K562 (cell line): ENCODE measurements around the gene FMN1. TPM values are rescaled to one million over a fixed set of nuclear protein-coding genes. Genes with fewer than 3 reads are reported as not detected.

Experiments
- ATAC-seq: fragments of 200-7000 bp; cut with Tn5 transposase; 3 replicates; pipeline ENCODE4 v1.9.1; 2020; ENCODE audit warnings: moderate library complexity
- BruUV-seq: library from RNA; stranded (reverse); fragments of 400-500 nt; replicated peaks from 2 replicates; lab custom pipeline; 2021; lab: Mats Ljungman, UMichigan
- CTCF ChIA-PET: fragments of 300-600 bp; formaldehyde crosslinking; extraction: SDS; loops from one replicate; lab custom pipeline; 2021; ENCODE audit warnings: low intra/inter-chr PET ratio; lab: Yijun Ruan, JAX
- POLR2A ChIA-PET: fragments of 300-600, 350-650 bp; sonication (Branson Sonifier 250); formaldehyde crosslinking; extraction: SDS; loops from one replicate; lab custom pipeline; 2021; ENCODE audit warnings: antibody characterized with exemption, inconsistent platforms; lab: Yijun Ruan, JAX
- DNase-seq, 4 experiments: peaks; one replicate each; pipeline versions ENCODE4 v3.0.0 to v3.0.0-alpha.2; 2011 to 2018; ENCODE audit warnings: low spot score in 3 of 4, mixed read lengths in 3 of 4; ENCODE audit errors: extremely low read depth in 1 of 4
- FAIRE-seq: peaks from 2 replicates; lab custom pipeline; 2011; peaks lifted over from hg19 to GRCh38; lab: Jason Lieb, UNC
- H2AFZ ChIP-seq: 2 replicates; pipeline ENCODE4 v1.6.0; 2011; ENCODE audit warnings: low read depth, low read length, control low read depth, inconsistent platforms
- H3K27ac ChIP-seq: fragments of 200-600 bp; 3 replicates; pipeline ENCODE4 v1.8.0; 2011; ENCODE audit warnings: low read depth, mild to moderate bottlenecking, control low read depth, inconsistent platforms, low read length, moderate library complexity, mixed read lengths; ENCODE audit errors: extremely low read depth
- H3K27me3 ChIP-seq, 2 experiments: fragments of 300-600 bp in 1 of 2; 2 replicates in 1 of 2; 3 replicates in 1 of 2; pipeline versions ENCODE4 v1.6.0 to v1.8.0; 2011; ENCODE audit warnings: inconsistent platforms in 2 of 2, low read length in 2 of 2, mild to moderate bottlenecking in 1 of 2, mixed read lengths in 1 of 2, moderate library complexity in 1 of 2; ENCODE audit not compliant: control insufficient read depth in 2 of 2, insufficient read depth in 2 of 2
- H3K36me3 ChIP-seq: fragments of 300-600 bp; 3 replicates; pipeline ENCODE4 v1.8.0; 2011; ENCODE audit warnings: mild to moderate bottlenecking, low read length, inconsistent platforms; ENCODE audit not compliant: control insufficient read depth, insufficient read depth
- H3K4me1 ChIP-seq, 2 experiments: fragments of 200-600 bp in 1 of 2; replicated peaks in 1 of 2; 2 replicates in 1 of 2; 3 replicates in 1 of 2; pipeline versions ENCODE4 v1.5.1 to v1.8.0; 2011; ENCODE audit warnings: inconsistent platforms in 2 of 2, low read length in 2 of 2, mild to moderate bottlenecking in 1 of 2, mixed read lengths in 1 of 2, moderate library complexity in 1 of 2; ENCODE audit not compliant: control insufficient read depth in 2 of 2, insufficient read depth in 2 of 2
- H3K4me2 ChIP-seq: 2 replicates; pipeline ENCODE4 v1.6.1; 2011; ENCODE audit warnings: low read length, control low read depth, inconsistent platforms, mixed read lengths; ENCODE audit not compliant: insufficient read depth
- H3K4me3 ChIP-seq: fragments of 200-600 bp; sonication (generic), shearing (Covaris generic); 2 replicates; pipeline ENCODE4 v1.5.1; 2016; ENCODE audit warnings: control low read depth, inconsistent platforms
- H3K79me2 ChIP-seq: fragments of 200-600 bp; 3 replicates; pipeline ENCODE4 v1.8.0; 2011; ENCODE audit warnings: low read length, inconsistent platforms; ENCODE audit not compliant: control insufficient read depth, insufficient read depth
- H3K9ac ChIP-seq, 2 experiments: 2 replicates each; pipeline versions ENCODE4 v1.6.0 to v1.6.1; 2011; ENCODE audit warnings: low read depth in 2 of 2, low read length in 2 of 2, control low read depth in 1 of 2, inconsistent platforms in 1 of 2, mild to moderate bottlenecking in 1 of 2, mixed read lengths in 1 of 2; ENCODE audit not compliant: insufficient read depth in 1 of 2
- H3K9me1 ChIP-seq: one replicate; pipeline ENCODE4 v1.6.0; 2011; ENCODE audit warnings: inconsistent platforms, mild to moderate bottlenecking, low read length, moderate library complexity; ENCODE audit not compliant: control insufficient read depth, insufficient read depth
- H3K9me3 ChIP-seq: replicated peaks from 2 replicates; pipeline ENCODE4 v1.5.1; 2011; ENCODE audit warnings: low read depth, low read length, inconsistent platforms; ENCODE audit not compliant: control insufficient read depth, insufficient read depth
- H4K20me1 ChIP-seq: replicated peaks from 2 replicates; pipeline ENCODE4 v1.6.1; 2011; ENCODE audit warnings: low read length, inconsistent platforms, mixed read lengths; ENCODE audit not compliant: control insufficient read depth, insufficient read depth
- ARID2 ChIP-seq: fragments of 450-650 bp; IDR thresholded peaks from 2 replicates; pipeline ENCODE4 v1.6.1; 2017; ENCODE audit warnings: antibody characterized with exemption, mild to moderate bottlenecking
- ASH1L ChIP-seq: fragments of 450-650 bp; IDR thresholded peaks from 2 replicates; pipeline ENCODE4 v1.6.1; 2018; ENCODE audit warnings: borderline replicate concordance, mild to moderate bottlenecking, low read depth; ENCODE audit not compliant: partially characterized antibody
- BMI1 ChIP-seq: fragments of 150-350 bp; IDR thresholded peaks from 2 replicates; pipeline ENCODE4 v1.6.1; 2014; ENCODE audit warnings: low read length
- DMBX1 ChIP-seq: fragments of 250-450 bp; sonication (Bioruptor Pico); IDR thresholded peaks from 2 replicates; pipeline ENCODE4 v1.8.0; 2022; ENCODE audit warnings: inconsistent platforms, mild to moderate bottlenecking, moderate library complexity, borderline replicate concordance
- FOXA1 ChIP-seq: fragments of 450-650 bp; IDR thresholded peaks from 2 replicates; pipeline ENCODE4 v1.6.1; 2016; ENCODE audit warnings: mild to moderate bottlenecking, borderline replicate concordance
- GABPA ChIP-seq: fragments of 200-800 bp; sonication (Bioruptor generic); conservative IDR thresholded peaks from 2 replicates; pipeline ENCODE4 v1.6.1; 2016; ENCODE audit warnings: low read depth, missing genetic modification characterization, missing compliant biosample characterization
- MIER1 ChIP-seq: fragments of 450-650 bp; IDR thresholded peaks from 2 replicates; pipeline ENCODE4 v1.6.1; 2016; ENCODE audit warnings: antibody characterized with exemption, mild to moderate bottlenecking, low read depth
- MYNN ChIP-seq, 2 experiments: sonication (generic); formaldehyde crosslinking in 1 of 2; IDR thresholded peaks; 2 replicates each; pipeline versions ENCODE4 v1.5.0 to v1.6.1; 2016 to 2020; ENCODE audit warnings: antibody characterized with exemption in 1 of 2, missing genetic modification reagents in 1 of 2
- NCOA1 ChIP-seq: fragments of 450-650 bp; IDR thresholded peaks from 2 replicates; pipeline ENCODE4 v1.6.1; 2016; ENCODE audit warnings: low read depth
- POLR2G ChIP-seq: fragments of 200-400 bp; formaldehyde crosslinking; IDR thresholded peaks from 2 replicates; pipeline ENCODE4 v1.6.1; 2017; ENCODE audit warnings: low read depth, mild to moderate bottlenecking, antibody characterized with exemption, low read length, moderate library complexity
- RHOXF2B ChIP-seq: fragments of 250-450 bp; sonication (Bioruptor Pico); conservative IDR thresholded peaks from 2 replicates; pipeline ENCODE4 v1.5.1; 2021
- U2AF1 ChIP-seq: fragments of 200-400 bp; formaldehyde crosslinking; optimal IDR thresholded peaks from 2 replicates; pipeline ENCODE3; 2017; ENCODE audit warnings: mild to moderate bottlenecking, low read depth, low read length, moderate library complexity
- ZNF445 ChIP-seq: fragments of 250-450 bp; sonication (Bioruptor Pico); IDR thresholded peaks from 2 replicates; pipeline ENCODE4 v1.4.0; 2020; ENCODE audit warnings: low read depth, mild to moderate bottlenecking, moderate library complexity
- ZNF586 ChIP-seq: fragments of 450-650 bp; formaldehyde crosslinking; conservative IDR thresholded peaks from 2 replicates; pipeline ENCODE4 v1.4.0; 2020; ENCODE audit warnings: mild to moderate bottlenecking, moderate library complexity
- WGBS: fragments of 100-300 bp; shearing (Covaris generic); methylation state at CpG from one replicate; pipeline ENCODE4 v1.1.6; 2016; ENCODE audit warnings: low coverage, mixed read lengths; ENCODE audit not compliant: insufficient coverage; ENCODE audit errors: missing lambda C conversion rate; 5-methylcytosine and 5-hydroxymethylcytosine counted together
- in situ Hi-C: fragments of 300-500 bp; cut with MboI; formaldehyde crosslinking; loops from 4 replicates; pipeline ENCODE4 v1.15.0; 2018; ENCODE audit warnings: inconsistent platforms, mixed read lengths
- intact Hi-C: fragments of 100-400 bp; cut with micrococcal nuclease; formaldehyde crosslinking; loops from 2 replicates; pipeline ENCODE4 v1.14.2; 2022
- polyA plus RNA-seq, 8 experiments: library from polyadenylated mRNA; depleted of rRNA in 4 of 8; stranded (reverse) in 5 of 8; unstranded in 3 of 8; fragments of >200 nt; fragmentation: Nextera tagmentation in 2 of 8; fragmentation: Illumina TruSeq in 1 of 8; extraction: Ambion mirVana in 2 of 8; extraction: Trizol in 1 of 8; gene quantifications; 2 replicates each; pipeline versions ENCODE4 v1.2.1 to v1.2.3, GENCODE V29; 2011 to 2014; ENCODE audit warnings: inconsistent platforms in 1 of 8, missing spikeins in 1 of 8
- total RNA-seq, 7 experiments: library from RNA; depleted of rRNA in 6 of 7; stranded (reverse); fragments of >200 nt in 6 of 7; fragmentation: Illumina TruSeq in 2 of 7; extraction: Trizol in 2 of 7; gene quantifications; 2 replicates each; pipeline versions ENCODE4 v1.2.1 to v1.2.3, GENCODE V29; 2011 to 2021; ENCODE audit warnings: low replicate concordance in 1 of 7

The FMN1 gene
- total and polyA plus RNA-seq, 9 of the 15 experiments (the other 6 are each of a cell fraction or from before 2014, with no cell fraction given) = 0.03 to 0.07 (median 0.04) TPM; not detected in 6

DNA sequence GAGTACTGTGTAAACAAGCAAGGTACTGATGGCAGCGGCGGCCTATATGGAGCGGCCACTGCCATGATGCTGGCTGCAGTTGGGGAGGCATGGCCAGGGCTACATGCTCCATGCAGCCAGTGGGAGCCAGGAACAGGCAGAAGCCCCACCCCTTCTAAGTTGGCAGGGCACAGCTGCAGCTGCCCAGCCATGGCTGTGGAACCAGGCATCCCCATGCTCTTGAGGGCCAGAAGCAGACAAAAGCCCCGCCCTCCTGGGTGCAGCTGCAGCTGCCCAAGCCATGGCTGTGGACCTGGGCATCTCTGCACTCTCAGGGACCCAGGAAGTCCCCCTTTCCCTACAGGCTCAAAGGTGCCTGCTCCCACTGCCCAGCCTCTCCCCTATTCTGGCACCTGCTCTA is 150.9 kb downstream of the FMN1 start (continued):
- TF ChIP-seq RHOXF2B (CRISPR knock-in tag) (no peak), MYNN (IDR thresholded peaks at IDR 0.05) (no peak), MYNN (CRISPR knock-in tag; IDR thresholded peaks at IDR 0.05) (no peak)

DNA sequence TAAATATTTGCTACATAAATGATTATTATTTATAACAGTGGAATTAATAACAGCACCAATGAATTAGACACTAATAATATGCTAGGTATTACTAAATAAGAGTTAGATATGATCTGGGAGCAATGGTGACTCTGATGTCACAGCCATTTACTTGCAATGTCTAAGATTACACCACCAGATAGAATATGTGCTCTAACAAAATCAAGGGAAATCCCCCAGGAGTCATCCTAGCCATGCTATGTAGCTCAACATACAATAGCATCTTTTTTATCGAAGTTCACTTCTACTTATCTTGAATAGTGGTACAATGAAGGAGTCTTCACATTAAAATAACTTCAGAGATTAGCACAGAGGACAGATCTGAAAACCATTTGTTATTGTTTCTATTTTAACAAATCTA is 154.0 kb downstream of the FMN1 start:
- POLR2A ChIA-PET = no interaction called here
- no peaks in the 10 kb centered on the region for H3K27me3 ChIP-seq
- DNase-seq = no peak
- H3K4me1 ChIP-seq = no peaks in the 10 kb centered on the region
- H3K79me2 ChIP-seq = no peaks in the 10 kb centered on the region
- H3K27ac ChIP-seq = no peak overlapping the region
- H2AFZ ChIP-seq = no peak overlapping the region
- TF ChIP-seq MIER1 (no peak), NCOA1 (no peak), ARID2 (no peak), ZNF586 (CRISPR knock-in tag) (no peak), BMI1 (no peak), DMBX1 (CRISPR knock-in tag) (no peak), ASH1L (no peak), POLR2G (no peak), GABPA (tag) (no peak), ZNF445 (CRISPR knock-in tag) (no peak), U2AF1 (no peak), FOXA1 (no peak)
- TF ChIP-seq, all 486 proteins: peak for 0
- ATAC-seq (no peak), FAIRE-seq (peak; percentile 19)
- no peak overlapping the region for H3K9ac ChIP-seq
- in situ Hi-C loops = no loop called here
- no peaks in the 10 kb centered on the region for H3K9me1 ChIP-seq
- no peaks in the 10 kb centered on the region for H3K36me3 ChIP-seq
- no peak overlapping the region for H3K4me3 ChIP-seq
- WGBS = 0% methylated on average over 1 of the region's 1 CpG
- no TSS peak for BruUV-seq
- H3K4me2 ChIP-seq = no peak overlapping the region
- CTCF ChIA-PET = no interaction called here
- H3K9me3 ChIP-seq = no peaks in the 10 kb centered on the region
- intact Hi-C loops = no loop called here
- H4K20me1 ChIP-seq = no peaks in the 10 kb centered on the region
